ENCODE data around the gene LVRN.
A peak's percentile ranks its signal among the peaks of the same experiment; 100 is the strongest.

LVRN gene

GRCh38 chr5:115962565-115963402, 509 bp downstream of the LVRN start:
- DNase-seq = no peak

- DNase-seq = no peak
Observed at GRCh38 chr5:115963566-115963965, 1.3 kb downstream of the LVRN start.

- no peak for DNase-seq
Observed at GRCh38 chr5:115968770-115969169, 6.5 kb downstream of the LVRN start.

- DNase-seq = no peak
Observed at GRCh38 chr5:115977096-115977495, 14.8 kb downstream of the LVRN start.

GRCh38 chr5:115977988-115978387, 15.7 kb downstream of the LVRN start:
- DNase-seq = no peak

- DNase-seq = no peak
Observed at GRCh38 chr5:115978779-115979178, 16.5 kb downstream of the LVRN start.

- DNase-seq = no peak
Observed at GRCh38 chr5:115979201-115980041, 17.1 kb downstream of the LVRN start.

GRCh38 chr5:115983519-115983918, 21.2 kb downstream of the LVRN start:
- DNase-seq = no peak

GRCh38 chr5:115985802-115986757, 23.8 kb downstream of the LVRN start:
- no peak for DNase-seq

GRCh38 chr5:115988002-115988401, 25.7 kb downstream of the LVRN start:
- no peak for DNase-seq

GRCh38 chr5:115992848-115993350, 30.6 kb downstream of the LVRN start:
- DNase-seq = no peak

GRCh38 chr5:115995351-115995750, 33.1 kb downstream of the LVRN start:
- DNase-seq = no peak

- no peak for DNase-seq
Observed at GRCh38 chr5:116002116-116002906, 40.0 kb downstream of the LVRN start.

- DNase-seq = no peak
Observed at GRCh38 chr5:116004248-116004647, 42.0 kb downstream of the LVRN start.

- DNase-seq = no peak
Observed at GRCh38 chr5:116009806-116010205, 47.5 kb downstream of the LVRN start.

- no peak for DNase-seq
Observed at GRCh38 chr5:116011046-116011445, 48.8 kb downstream of the LVRN start.

GRCh38 chr5:116013207-116013785, 51.0 kb downstream of the LVRN start:
- DNase-seq = no peak

GRCh38 chr5:116013936-116014335, 51.7 kb downstream of the LVRN start:
- DNase-seq = no peak

- DNase-seq = no peak
Observed at GRCh38 chr5:116023619-116024018, 61.3 kb downstream of the LVRN start.

- no peak for DNase-seq
Observed at GRCh38 chr5:116025866-116026265, 63.6 kb downstream of the LVRN start.

- peak; percentile 22 for DNase-seq
Observed at GRCh38 chr5:116032094-116032517, 69.8 kb downstream of the LVRN start, which contains the start of gene ARL14EPL. TSS of gene ARL14EPL (plus strand) at chr5:116032472. CDS start at chr5:116051466, 18,994 bp downstream.

Measured in COR-L47 (cell line).